ENCODE measurements around the gene ZNF646.

ZNF646 gene

DNA sequence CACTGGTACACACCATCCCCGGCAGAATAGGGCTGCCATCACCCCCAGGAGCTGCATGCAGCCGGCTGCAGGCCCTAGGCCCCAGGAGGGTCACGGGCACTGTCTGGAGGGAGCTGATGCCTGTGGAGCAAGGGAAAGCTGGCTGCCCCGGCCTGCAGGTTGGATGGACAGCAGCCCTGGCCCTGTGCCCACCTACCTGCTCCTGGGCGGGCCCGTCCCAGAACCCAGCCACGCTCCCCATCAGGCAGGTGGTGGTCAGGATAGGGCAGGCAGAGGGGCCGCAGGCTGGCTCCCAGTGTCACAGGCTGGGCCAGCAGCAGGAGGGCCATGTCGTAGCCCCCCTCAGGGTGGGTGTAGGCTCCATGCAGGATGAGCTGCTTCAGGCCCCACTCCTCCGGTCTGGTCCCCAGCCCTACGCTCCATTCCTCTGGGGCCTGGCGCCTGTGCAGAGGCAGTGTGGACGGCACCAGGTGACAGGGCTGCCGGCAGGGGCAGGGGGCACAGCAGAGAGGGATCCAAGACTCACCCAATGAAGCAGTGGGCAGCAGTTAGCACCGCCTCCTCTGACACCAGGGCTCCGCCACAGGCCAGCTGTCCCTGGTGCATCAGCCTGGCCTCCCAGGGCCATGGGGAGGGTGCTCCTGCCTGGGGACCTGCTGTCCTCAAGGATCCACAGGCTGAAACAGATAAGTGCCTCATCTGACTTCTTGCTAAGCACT is 10.5 kb downstream of the ZNF646 start:
- Histone ChIP-seq H4K8ac (ENCODE audit: low read depth, low read length) (no peak overlapping the region), H2AFZ (ENCODE audit: low read length) (no peak overlapping the region), H3K27me3 (ENCODE audit: control insufficient read depth in 3 of 3, insufficient read depth in 3 of 3, low read depth in 1 of 3, low read length in 3 of 3) (no peaks in the 10 kb centered on the region), H3K9ac (ENCODE audit: low read depth, low read length, poor library complexity) (no peak overlapping the region), H2BK12ac (ENCODE audit: low read length) (no peak overlapping the region), H2BK15ac (ENCODE audit: low read length) (no peak overlapping the region), H3K18ac (ENCODE audit: low read length) (no peak overlapping the region), H2AK5ac (ENCODE audit: low read depth, low read length) (no peak overlapping the region), H3K4ac (ENCODE audit: low read length) (no peak overlapping the region), H3K14ac (ENCODE audit: low read length) (no peak overlapping the region), H4K91ac (ENCODE audit: low read depth, low read length, poor library complexity) (no peak overlapping the region), H3K9me3 (replicated peaks in 1 of 2; ENCODE audit: control insufficient read depth in 2 of 2, insufficient read depth in 1 of 2, low read depth in 1 of 2, low read length in 2 of 2) (peaks cover 0 to 2% of the 10 kb centered on the region in 2 donors), H3K79me1 (ENCODE audit: low read depth, low read length) (peaks cover 13% of the 10 kb centered on the region), H3K23ac (ENCODE audit: low read depth, low read length, poor library complexity) (no peak overlapping the region), H3K4me3 (ENCODE audit: low read length in 2 of 2) (no peak overlapping the region), H3K36me3 (replicated peaks in 1 of 2; ENCODE audit: control insufficient read depth in 2 of 2, insufficient read depth in 2 of 2, low read length in 2 of 2) (peaks cover 39 to 62% of the 10 kb centered on the region in 2 donors), H3K4me2 (ENCODE audit: insufficient read depth, low read length, poor library complexity, severe bottlenecking) (no peak overlapping the region), H3K27ac (replicated peaks; ENCODE audit: low read length) (no peak overlapping the region), H2BK120ac (ENCODE audit: low read depth, low read length) (no peak overlapping the region), H3K4me1 (ENCODE audit: control insufficient read depth in 2 of 2, insufficient read depth in 1 of 2, low read depth in 1 of 2, low read length in 2 of 2) (no peaks in the 10 kb centered on the region), H2BK5ac (ENCODE audit: low read length) (no peak overlapping the region)
- DNase-seq (ENCODE audit: low spot score): no peak
- no CpG with 5 or more reads among the region's 16 CpGs for WGBS, 2 donors (ENCODE audit: extremely low coverage in 2 of 2, insufficient read length in 2 of 2, insufficient replicate concordance in 1 of 2)

DNA sequence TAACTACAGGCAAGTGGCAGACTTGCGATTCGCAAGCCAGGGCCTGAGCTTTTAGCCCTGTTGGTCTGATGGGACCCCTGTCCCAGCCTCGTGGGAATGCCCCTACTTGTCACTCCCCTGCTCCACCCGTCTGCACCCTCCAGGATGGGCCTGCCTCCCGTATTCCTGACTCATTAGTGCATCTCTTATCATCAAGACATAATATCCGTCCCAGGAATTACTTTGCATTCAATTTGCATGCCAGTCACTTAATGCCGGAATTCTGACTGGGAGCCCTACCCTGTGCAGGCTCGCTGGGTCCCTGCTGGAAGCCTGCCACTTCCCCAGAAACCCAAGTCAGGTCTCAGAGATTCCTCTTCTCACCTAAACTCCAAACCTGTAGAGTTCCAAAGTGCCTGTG is 11.2 kb downstream of the ZNF646 start:
- H3K27ac ChIP-seq (replicated peaks; ENCODE audit: low read length): no peak overlapping the region
- no peak overlapping the region for H2BK15ac ChIP-seq (ENCODE audit: low read length)
- H2AK5ac ChIP-seq (ENCODE audit: low read depth, low read length): no peak overlapping the region
- H3K79me1 ChIP-seq (ENCODE audit: low read depth, low read length): peaks cover 8% of the 10 kb centered on the region
- DNase-seq (ENCODE audit: low spot score): no peak
- no peak overlapping the region for H2BK5ac ChIP-seq (ENCODE audit: low read length)
- H3K4me2 ChIP-seq (ENCODE audit: insufficient read depth, low read length, poor library complexity, severe bottlenecking): no peak overlapping the region
- no peak overlapping the region for H3K23ac ChIP-seq (ENCODE audit: low read depth, low read length, poor library complexity)
- no peak overlapping the region for H3K4me3 ChIP-seq (ENCODE audit: low read length in 2 of 2)
- no peak overlapping the region for H3K4ac ChIP-seq (ENCODE audit: low read length)
- no peak overlapping the region for H4K91ac ChIP-seq (ENCODE audit: low read depth, low read length, poor library complexity)
- H2BK12ac ChIP-seq (ENCODE audit: low read length): no peak overlapping the region
- no peak overlapping the region for H2BK120ac ChIP-seq (ENCODE audit: low read depth, low read length)
- no peak overlapping the region for H4K8ac ChIP-seq (ENCODE audit: low read depth, low read length)
- H3K9ac ChIP-seq (ENCODE audit: low read depth, low read length, poor library complexity): no peak overlapping the region
- no CpG with 5 or more reads among the region's 8 CpGs for WGBS, 2 donors (ENCODE audit: extremely low coverage in 2 of 2, insufficient read length in 2 of 2, insufficient replicate concordance in 1 of 2)
- no peaks in the 10 kb centered on the region for H3K27me3 ChIP-seq (ENCODE audit: control insufficient read depth in 3 of 3, insufficient read depth in 3 of 3, low read depth in 1 of 3, low read length in 3 of 3)
- no peak overlapping the region for H2AFZ ChIP-seq (ENCODE audit: low read length)
- H3K4me1 ChIP-seq (ENCODE audit: control insufficient read depth in 2 of 2, insufficient read depth in 1 of 2, low read depth in 1 of 2, low read length in 2 of 2): no peaks in the 10 kb centered on the region
- peaks cover 35 to 58% of the 10 kb centered on the region in 2 donors for H3K36me3 ChIP-seq (replicated peaks in 1 of 2; ENCODE audit: control insufficient read depth in 2 of 2, insufficient read depth in 2 of 2, low read length in 2 of 2)
- H3K18ac ChIP-seq (ENCODE audit: low read length): no peak overlapping the region
- H3K9me3 ChIP-seq (replicated peaks in 1 of 2; ENCODE audit: control insufficient read depth in 2 of 2, insufficient read depth in 1 of 2, low read depth in 1 of 2, low read length in 2 of 2): peaks cover 0 to 2% of the 10 kb centered on the region in 2 donors
- no peak overlapping the region for H3K14ac ChIP-seq (ENCODE audit: low read length)

DNA sequence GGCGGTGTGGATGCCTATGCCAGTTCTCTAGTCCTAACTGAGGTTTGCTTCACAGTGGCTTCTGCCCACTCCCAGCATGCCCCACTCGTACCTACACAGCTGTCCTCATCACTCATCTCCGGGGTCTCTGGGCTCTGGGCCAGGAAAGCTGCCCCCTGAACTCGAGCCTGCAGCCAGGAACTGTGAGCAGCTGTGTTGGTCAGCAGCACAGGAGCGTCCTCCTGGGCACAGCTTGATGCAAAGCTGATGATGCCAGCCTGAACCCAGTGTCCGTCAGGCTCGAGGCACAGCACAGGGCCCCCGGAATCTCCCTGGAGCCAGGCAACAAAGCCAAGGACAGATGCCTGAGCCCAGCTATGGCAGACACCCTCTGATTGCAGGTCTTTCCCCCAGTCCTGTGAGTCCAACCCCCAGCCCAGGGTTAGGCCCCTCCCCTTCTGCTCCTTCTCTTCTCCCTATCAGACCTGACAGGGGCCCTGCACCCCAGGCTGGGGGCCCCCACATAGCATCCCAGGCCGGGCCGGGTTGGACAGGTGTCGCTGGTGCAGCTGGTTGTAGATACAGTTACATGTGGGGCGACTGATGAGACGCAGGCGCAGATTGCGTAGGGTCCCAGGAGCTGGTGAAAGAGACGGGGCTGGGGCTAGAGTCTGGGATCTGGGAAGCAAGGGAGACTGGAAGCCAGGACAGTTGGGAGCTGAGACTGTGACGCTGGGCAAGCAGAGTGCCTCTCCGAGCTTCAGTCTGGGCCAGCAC is 11.8 kb downstream of the ZNF646 start:
- no peak overlapping the region for H4K91ac ChIP-seq (ENCODE audit: low read depth, low read length, poor library complexity)
- no peak overlapping the region for H3K23ac ChIP-seq (ENCODE audit: low read depth, low read length, poor library complexity)
- H3K27ac ChIP-seq (replicated peaks; ENCODE audit: low read length): no peak overlapping the region
- peaks cover 33 to 58% of the 10 kb centered on the region in 2 donors for H3K36me3 ChIP-seq (replicated peaks in 1 of 2; ENCODE audit: control insufficient read depth in 2 of 2, insufficient read depth in 2 of 2, low read length in 2 of 2)
- no peak overlapping the region for H3K14ac ChIP-seq (ENCODE audit: low read length)
- H2BK12ac ChIP-seq (ENCODE audit: low read length): no peak overlapping the region
- H3K18ac ChIP-seq (ENCODE audit: low read length): no peak overlapping the region
- DNase-seq (ENCODE audit: low spot score): no peak
- no CpG with 5 or more reads among the region's 18 CpGs for WGBS, 2 donors (ENCODE audit: extremely low coverage in 2 of 2, insufficient read length in 2 of 2, insufficient replicate concordance in 1 of 2)
- no peak overlapping the region for H2BK15ac ChIP-seq (ENCODE audit: low read length)
- H2AFZ ChIP-seq (ENCODE audit: low read length): no peak overlapping the region
- peak overlapping the region; percentile 65 for H4K8ac ChIP-seq (ENCODE audit: low read depth, low read length)
- no peak overlapping the region for H2AK5ac ChIP-seq (ENCODE audit: low read depth, low read length)
- no peaks in the 10 kb centered on the region for H3K4me1 ChIP-seq (ENCODE audit: control insufficient read depth in 2 of 2, insufficient read depth in 1 of 2, low read depth in 1 of 2, low read length in 2 of 2)
- peaks cover 5% of the 10 kb centered on the region for H3K79me1 ChIP-seq (ENCODE audit: low read depth, low read length)
- H3K27me3 ChIP-seq (ENCODE audit: control insufficient read depth in 3 of 3, insufficient read depth in 3 of 3, low read depth in 1 of 3, low read length in 3 of 3): no peaks in the 10 kb centered on the region
- no peak overlapping the region for H2BK5ac ChIP-seq (ENCODE audit: low read length)
- H3K4me2 ChIP-seq (ENCODE audit: insufficient read depth, low read length, poor library complexity, severe bottlenecking): no peak overlapping the region
- H3K4ac ChIP-seq (ENCODE audit: low read length): no peak overlapping the region
- no peak overlapping the region for H2BK120ac ChIP-seq (ENCODE audit: low read depth, low read length)
- H3K4me3 ChIP-seq (ENCODE audit: low read length in 2 of 2): no peak overlapping the region
- no peak overlapping the region for H3K9ac ChIP-seq (ENCODE audit: low read depth, low read length, poor library complexity)
- H3K9me3 ChIP-seq (replicated peaks in 1 of 2; ENCODE audit: control insufficient read depth in 2 of 2, insufficient read depth in 1 of 2, low read depth in 1 of 2, low read length in 2 of 2): peaks cover 0 to 2% of the 10 kb centered on the region in 2 donors

DNA sequence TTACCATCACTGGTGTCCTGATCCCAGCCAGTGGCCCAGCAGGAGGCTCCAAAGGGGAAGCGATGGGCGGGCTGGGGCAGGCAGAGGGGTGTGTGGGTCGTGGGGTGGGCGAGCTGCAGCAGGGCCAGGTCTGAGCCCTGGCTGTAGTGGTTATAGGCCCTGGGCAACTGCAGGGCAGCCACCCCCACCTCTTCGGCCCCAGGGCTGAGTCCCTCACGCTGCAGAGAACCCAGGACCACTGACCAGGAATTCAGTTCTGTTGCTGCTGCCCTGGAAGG is 12.3 kb downstream of the ZNF646 start:
- Histone ChIP-seq H3K4me3 (ENCODE audit: low read length in 2 of 2) (no peak overlapping the region), H3K27me3 (ENCODE audit: control insufficient read depth in 3 of 3, insufficient read depth in 3 of 3, low read depth in 1 of 3, low read length in 3 of 3) (no peaks in the 10 kb centered on the region), H3K23ac (ENCODE audit: low read depth, low read length, poor library complexity) (no peak overlapping the region), H2BK15ac (ENCODE audit: low read length) (no peak overlapping the region), H3K4me2 (ENCODE audit: insufficient read depth, low read length, poor library complexity, severe bottlenecking) (no peak overlapping the region), H3K4ac (ENCODE audit: low read length) (no peak overlapping the region), H2BK5ac (ENCODE audit: low read length) (no peak overlapping the region), H3K9ac (ENCODE audit: low read depth, low read length, poor library complexity) (no peak overlapping the region), H2AK5ac (ENCODE audit: low read depth, low read length) (no peak overlapping the region), H2AFZ (ENCODE audit: low read length) (no peak overlapping the region), H2BK120ac (ENCODE audit: low read depth, low read length) (no peak overlapping the region), H3K14ac (ENCODE audit: low read length) (no peak overlapping the region), H3K4me1 (ENCODE audit: control insufficient read depth in 2 of 2, insufficient read depth in 1 of 2, low read depth in 1 of 2, low read length in 2 of 2) (no peaks in the 10 kb centered on the region), H3K9me3 (replicated peaks in 1 of 2; ENCODE audit: control insufficient read depth in 2 of 2, insufficient read depth in 1 of 2, low read depth in 1 of 2, low read length in 2 of 2) (peaks cover 0 to 2% of the 10 kb centered on the region in 2 donors), H3K18ac (ENCODE audit: low read length) (no peak overlapping the region), H3K27ac (replicated peaks; ENCODE audit: low read length) (no peak overlapping the region), H4K91ac (ENCODE audit: low read depth, low read length, poor library complexity) (no peak overlapping the region), H3K36me3 (replicated peaks in 1 of 2; ENCODE audit: control insufficient read depth in 2 of 2, insufficient read depth in 2 of 2, low read length in 2 of 2) (peaks cover 31 to 57% of the 10 kb centered on the region in 2 donors), H2BK12ac (ENCODE audit: low read length) (no peak overlapping the region), H3K79me1 (ENCODE audit: low read depth, low read length) (peaks cover 3% of the 10 kb centered on the region), H4K8ac (ENCODE audit: low read depth, low read length) (no peak overlapping the region)
- DNase-seq (ENCODE audit: low spot score): no peak
- no CpG with 5 or more reads among the region's 6 CpGs for whole genome bisulfite sequencing, 2 donors (ENCODE audit: extremely low coverage in 2 of 2, insufficient read length in 2 of 2, insufficient replicate concordance in 1 of 2)
